ENCODE data around the gene NDST4. TPM values are rescaled to one million over a fixed set of nuclear protein-coding genes. Genes with fewer than 3 reads are reported as not detected.

Gene NDST4
- not detected for total RNA-seq
- not detected for total RNA-seq (2013)

GRCh38 chr4:115113506-115114106, at the start of gene NDST4:
NDST4 (minus strand) TSS chr4:115113620; CDS start chr4:115077036, 36,584 bp downstream.
- DNase-seq: no peak
- no peak for TF ChIP-seq CTCF (IDR thresholded peaks at IDR 0.05)
- Mint-ChIP-seq H3K4me3 (no peak within 1 kb of the TSS), H3K9me3 (peaks cover 2 to 4% of the 10 kb centered on the region in 2 donors), H3K36me3 (no peaks in the 10 kb centered on the region), H3K4me1 (no peaks in the 10 kb centered on the region), H3K27ac (no peak within 1 kb of the TSS), H3K27me3 (ENCODE audit: low read depth in 2 of 2) (no peaks in the 10 kb centered on the region)
- no peak for ATAC-seq
- Histone ChIP-seq H3K9me3 (ENCODE audit: control insufficient read depth, insufficient read depth, low read length) (no peaks in the 10 kb centered on the region), H3K27ac (ENCODE audit: low read length) (no peak within 1 kb of the TSS), H3K4me1 (ENCODE audit: control insufficient read depth, insufficient read depth, low read length) (no peaks in the 10 kb centered on the region), H3K36me3 (ENCODE audit: control insufficient read depth, insufficient read depth, low read length) (no peaks in the 10 kb centered on the region), H3K27me3 (ENCODE audit: control insufficient read depth, insufficient read depth, low read length) (no peaks in the 10 kb centered on the region), H3K4me3 (ENCODE audit: low read length) (no peak within 1 kb of the TSS)
- WGBS (ENCODE audit: insufficient coverage): 73% methylated on average over 10 of the region's 10 CpGs
- intact Hi-C loops (cut with micrococcal nuclease): no loop called here

- H3K27ac ChIP-seq (ENCODE audit: low read length): no peak overlapping the region
- no peaks in the 10 kb centered on the region for H3K27me3 ChIP-seq (ENCODE audit: control insufficient read depth, insufficient read depth, low read length)
- intact Hi-C loops (cut with micrococcal nuclease): no loop called here
- no peak for TF ChIP-seq CTCF (IDR thresholded peaks at IDR 0.05)
- Mint-ChIP-seq H3K36me3 (no peaks in the 10 kb centered on the region), H3K4me1 (no peaks in the 10 kb centered on the region), H3K27me3 (ENCODE audit: low read depth in 2 of 2) (no peaks in the 10 kb centered on the region), H3K9me3 (peaks cover 0 to 3% of the 10 kb centered on the region in 2 donors), H3K4me3 (no peak overlapping the region), H3K27ac (no peak overlapping the region)
- H3K9me3 ChIP-seq (ENCODE audit: control insufficient read depth, insufficient read depth, low read length): no peaks in the 10 kb centered on the region
- no peaks in the 10 kb centered on the region for H3K36me3 ChIP-seq (ENCODE audit: control insufficient read depth, insufficient read depth, low read length)
- no peak overlapping the region for H3K4me3 ChIP-seq (ENCODE audit: low read length)
- H3K4me1 ChIP-seq (ENCODE audit: control insufficient read depth, insufficient read depth, low read length): no peaks in the 10 kb centered on the region
- DNase-seq (no peak), ATAC-seq (no peak)
- WGBS (ENCODE audit: insufficient coverage): 73% methylated on average over 1 of the region's 1 CpG
These were observed 45.7 kb upstream of the NDST4 start for GRCh38 chr4:115159141-115159540.

GRCh38 chr4:115158296-115158695, 44.9 kb upstream of the NDST4 start:
- intact Hi-C loops (cut with micrococcal nuclease): no loop called here
- no peaks in the 10 kb centered on the region for H3K9me3 ChIP-seq (ENCODE audit: control insufficient read depth, insufficient read depth, low read length)
- H3K4me1 ChIP-seq (ENCODE audit: control insufficient read depth, insufficient read depth, low read length): no peaks in the 10 kb centered on the region
- no peaks in the 10 kb centered on the region for H3K36me3 Mint-ChIP-seq
- no peaks in the 10 kb centered on the region for H3K27me3 Mint-ChIP-seq (ENCODE audit: low read depth in 2 of 2)
- WGBS (ENCODE audit: insufficient coverage): 88% methylated on average over 1 of the region's 2 CpGs
- H3K4me3 Mint-ChIP-seq: no peak overlapping the region
- no peak overlapping the region for H3K27ac ChIP-seq (ENCODE audit: low read length)
- H3K27ac Mint-ChIP-seq: no peak overlapping the region
- DNase-seq: no peak
- no peak overlapping the region for H3K4me3 ChIP-seq (ENCODE audit: low read length)
- peaks cover 0 to 3% of the 10 kb centered on the region in 2 donors for H3K9me3 Mint-ChIP-seq
- H3K27me3 ChIP-seq (ENCODE audit: control insufficient read depth, insufficient read depth, low read length): no peaks in the 10 kb centered on the region
- no peaks in the 10 kb centered on the region for H3K36me3 ChIP-seq (ENCODE audit: control insufficient read depth, insufficient read depth, low read length)
- no peak for ATAC-seq
- TF ChIP-seq CTCF (IDR thresholded peaks at IDR 0.05): no peak
- no peaks in the 10 kb centered on the region for H3K4me1 Mint-ChIP-seq

- no peaks in the 10 kb centered on the region for H3K36me3 ChIP-seq (ENCODE audit: control insufficient read depth, insufficient read depth, low read length)
- H3K4me1 Mint-ChIP-seq: no peaks in the 10 kb centered on the region
- no peaks in the 10 kb centered on the region for H3K9me3 ChIP-seq (ENCODE audit: control insufficient read depth, insufficient read depth, low read length)
- ATAC-seq: no peak
- DNase-seq: no peak
- no peak overlapping the region for H3K27ac Mint-ChIP-seq
- no peak overlapping the region for H3K4me3 ChIP-seq (ENCODE audit: low read length)
- H3K4me3 Mint-ChIP-seq: no peak overlapping the region
- intact Hi-C loops (cut with micrococcal nuclease): no loop called here
- no peaks in the 10 kb centered on the region for H3K36me3 Mint-ChIP-seq
- H3K27me3 ChIP-seq (ENCODE audit: control insufficient read depth, insufficient read depth, low read length): no peaks in the 10 kb centered on the region
- H3K4me1 ChIP-seq (ENCODE audit: control insufficient read depth, insufficient read depth, low read length): no peaks in the 10 kb centered on the region
- peaks cover 2% of the 10 kb centered on the region in 2 donors for H3K9me3 Mint-ChIP-seq
- TF ChIP-seq CTCF (IDR thresholded peaks at IDR 0.05): no peak
- H3K27me3 Mint-ChIP-seq (ENCODE audit: low read depth in 2 of 2): no peaks in the 10 kb centered on the region
- no peak overlapping the region for H3K27ac ChIP-seq (ENCODE audit: low read length)
These were observed 41.4 kb upstream of the NDST4 start for GRCh38 chr4:115154826-115155225.

Data from natural killer cell (primary cell).